ENCODE measurements around the gene PFN2. TPM values are rescaled to one million over a fixed set of nuclear protein-coding genes. Genes with fewer than 3 reads are reported as not detected.

PFN2 gene
- polyA plus RNA-seq, 3 donors = not detected

GRCh38 chr3:149957361-149958125 is 13.2 kb downstream of the PFN2 start:
- Histone ChIP-seq H3K9ac (ENCODE audit: insufficient read depth, low read length, poor library complexity, severe bottlenecking) (no peak overlapping the region), H3K4me1 (ENCODE audit: control insufficient read depth in 1 of 2, insufficient read depth in 2 of 2, low read length in 2 of 2) (no peaks in the 10 kb centered on the region), H3K4me2 (replicated peaks; ENCODE audit: extremely low read depth, low read length, poor library complexity, severe bottlenecking) (no peak overlapping the region), H2AFZ (ENCODE audit: insufficient read depth, low read depth, low read length, poor library complexity, severe bottlenecking) (no peak overlapping the region), H4K20me1 (ENCODE audit: insufficient read depth, low read length) (peaks cover 86% of the 10 kb centered on the region), H3K36me3 (replicated peaks in 1 of 2; ENCODE audit: control insufficient read depth in 1 of 2, insufficient read depth in 2 of 2, low read length in 2 of 2) (peaks cover 15 to 58% of the 10 kb centered on the region in 2 donors), H3K27ac (ENCODE audit: low read depth in 1 of 2, low read length in 2 of 2) (no peak overlapping the region), H3K4me3 (replicated peaks in 1 of 3; ENCODE audit: low read depth in 2 of 3, low read length in 3 of 3) (no peak overlapping the region), H3K79me2 (ENCODE audit: insufficient read depth, low read length) (no peaks in the 10 kb centered on the region), H3K9me3 (replicated peaks in 1 of 2; ENCODE audit: control insufficient read depth in 1 of 2, insufficient read depth in 1 of 2, low read length in 2 of 2) (no peaks in the 10 kb centered on the region), H3K27me3 (ENCODE audit: control insufficient read depth in 2 of 2, insufficient read depth in 2 of 2, low read length in 2 of 2) (no peaks in the 10 kb centered on the region)
- intact Hi-C loops (cut with micrococcal nuclease) = no loop called here
- WGBS (ENCODE audit: insufficient coverage) = no CpG with 5 or more reads among the region's 3 CpGs
- H3K27me3 Mint-ChIP-seq (ENCODE audit: low read depth in 3 of 3) = no peaks in the 10 kb centered on the region
- DNase-seq = no peak
- H3K36me3 Mint-ChIP-seq = peaks cover 24 to 37% of the 10 kb centered on the region in 2 donors
- no peak overlapping the region for H3K4me3 Mint-ChIP-seq
- TF ChIP-seq CTCF (IDR thresholded peaks at IDR 0.05) = no peak
- peaks cover 10% of the 10 kb centered on the region for H3K4me1 Mint-ChIP-seq
- no peaks in the 10 kb centered on the region for H3K9me3 Mint-ChIP-seq
- no peak overlapping the region for H3K27ac Mint-ChIP-seq

DNA sequence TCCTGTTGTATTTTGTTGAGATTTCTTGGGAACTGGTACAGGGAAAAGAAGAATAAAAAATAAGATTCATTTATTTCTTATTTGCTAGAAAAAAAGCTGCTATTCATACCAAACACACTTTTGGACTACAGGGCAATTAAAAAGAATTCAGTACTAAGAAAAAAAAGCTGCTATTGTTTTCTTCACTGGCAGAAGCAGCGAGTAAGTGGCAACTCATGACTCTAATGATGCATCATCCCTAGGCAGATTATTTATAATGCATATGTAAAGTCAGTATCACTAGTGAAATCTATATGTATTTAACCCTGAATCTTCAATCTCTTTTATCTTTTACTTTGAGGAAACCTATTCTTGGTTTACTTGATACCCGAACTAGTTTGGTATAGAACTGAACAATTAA is 15.2 kb downstream of the PFN2 start:
- TF ChIP-seq CTCF (IDR thresholded peaks at IDR 0.05) = no peak
- DNase-seq = no peak
- WGBS (ENCODE audit: insufficient coverage) = no CpG with 5 or more reads among the region's 2 CpGs
- no peak overlapping the region for H3K27ac ChIP-seq (ENCODE audit: low read depth in 1 of 2, low read length in 2 of 2)
- no peak overlapping the region for H3K4me2 ChIP-seq (replicated peaks; ENCODE audit: extremely low read depth, low read length, poor library complexity, severe bottlenecking)
- H3K27me3 ChIP-seq (ENCODE audit: control insufficient read depth in 2 of 2, insufficient read depth in 2 of 2, low read length in 2 of 2) = no peaks in the 10 kb centered on the region
- H3K27me3 Mint-ChIP-seq (ENCODE audit: low read depth in 3 of 3) = no peaks in the 10 kb centered on the region
- H4K20me1 ChIP-seq (ENCODE audit: insufficient read depth, low read length) = peaks cover 94% of the 10 kb centered on the region
- peaks cover 30 to 46% of the 10 kb centered on the region in 2 donors for H3K36me3 Mint-ChIP-seq
- H3K9ac ChIP-seq (ENCODE audit: insufficient read depth, low read length, poor library complexity, severe bottlenecking) = no peak overlapping the region
- no peaks in the 10 kb centered on the region for H3K79me2 ChIP-seq (ENCODE audit: insufficient read depth, low read length)
- no peak overlapping the region for H3K4me3 ChIP-seq (replicated peaks in 1 of 3; ENCODE audit: low read depth in 2 of 3, low read length in 3 of 3)
- no peaks in the 10 kb centered on the region for H3K9me3 Mint-ChIP-seq
- peaks cover 10% of the 10 kb centered on the region for H3K4me1 Mint-ChIP-seq
- H3K9me3 ChIP-seq (replicated peaks in 1 of 2; ENCODE audit: control insufficient read depth in 1 of 2, insufficient read depth in 1 of 2, low read length in 2 of 2) = no peaks in the 10 kb centered on the region
- no peaks in the 10 kb centered on the region for H3K4me1 ChIP-seq (ENCODE audit: control insufficient read depth in 1 of 2, insufficient read depth in 2 of 2, low read length in 2 of 2)
- no peak overlapping the region for H3K27ac Mint-ChIP-seq
- H3K36me3 ChIP-seq (replicated peaks in 1 of 2; ENCODE audit: control insufficient read depth in 1 of 2, insufficient read depth in 2 of 2, low read length in 2 of 2) = peaks cover 20 to 69% of the 10 kb centered on the region in 2 donors
- intact Hi-C loops (cut with micrococcal nuclease) = no loop called here
- no peak overlapping the region for H3K4me3 Mint-ChIP-seq
- no peak overlapping the region for H2AFZ ChIP-seq (ENCODE audit: insufficient read depth, low read depth, low read length, poor library complexity, severe bottlenecking)
